Measurements from ENCODE around the gene SHB. TPM values are rescaled to one million over a fixed set of nuclear protein-coding genes. Genes with fewer than 3 reads are reported as not detected.

SHB gene
- total and polyA plus RNA-seq, 2 of the 13 experiments (the other 11 are each of a cell fraction or from before 2014, with no cell fraction given): 19.4 to 20.7 TPM

DNA sequence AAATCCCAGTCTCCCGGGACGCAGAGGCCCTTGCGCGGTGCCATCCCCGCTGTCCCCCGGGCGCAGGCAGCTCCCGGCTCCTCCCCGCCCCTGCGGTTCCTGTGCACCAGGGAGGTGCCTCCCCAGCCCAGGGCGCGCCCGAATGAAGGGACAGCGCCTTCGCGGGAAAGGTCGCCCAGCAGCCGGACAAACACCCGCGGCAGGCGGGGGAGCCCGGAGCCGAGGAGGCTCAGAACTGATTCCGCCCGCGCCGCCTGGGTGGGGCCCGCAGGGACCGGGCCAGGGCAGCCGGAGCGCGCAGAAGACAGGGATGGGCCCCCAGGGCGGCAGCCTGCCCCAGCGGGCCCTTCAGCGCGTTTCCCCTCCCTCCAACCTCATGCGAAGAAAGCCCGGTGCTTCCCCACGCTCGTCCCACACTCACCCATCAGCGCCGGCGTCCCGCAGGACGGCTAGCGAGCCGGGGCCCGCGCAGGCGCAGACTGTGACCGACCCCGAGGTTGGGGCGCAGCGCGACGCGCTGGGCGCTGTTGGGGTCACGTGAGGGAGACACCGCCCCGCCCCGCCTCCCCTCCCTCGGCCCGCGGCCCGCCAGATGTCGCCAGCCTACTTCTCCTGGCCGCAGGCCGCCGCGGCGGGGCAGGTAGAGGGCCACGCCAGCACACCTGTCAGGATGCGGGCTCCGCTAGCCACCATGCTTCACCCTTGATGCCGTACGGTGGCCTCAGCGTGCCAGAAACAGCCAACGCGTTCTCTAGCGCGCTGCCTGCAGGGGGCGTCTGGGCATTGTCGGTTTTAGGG is 165.2 kb downstream of the SHB start, which contains the start of gene SLC25A51 (continued):
- no peak for TF ChIP-seq ZNF740 (CRISPR knock-in tag; IDR thresholded peaks at IDR 0.05)
- peak; percentile 56 for TF ChIP-seq HCFC1 (IDR thresholded peaks at IDR 0.05; ENCODE audit: low read depth, low read length)
- no peak for TF ChIP-seq PAF1 (CRISPR knock-in tag; IDR thresholded peaks at IDR 0.05)
- no peak; the same call in 1 of the 2 replicates for TF ChIP-seq ETV6 (CRISPR knock-in tag; conservative IDR thresholded peaks at IDR 0.05)
- TF ChIP-seq, protein P1, sequence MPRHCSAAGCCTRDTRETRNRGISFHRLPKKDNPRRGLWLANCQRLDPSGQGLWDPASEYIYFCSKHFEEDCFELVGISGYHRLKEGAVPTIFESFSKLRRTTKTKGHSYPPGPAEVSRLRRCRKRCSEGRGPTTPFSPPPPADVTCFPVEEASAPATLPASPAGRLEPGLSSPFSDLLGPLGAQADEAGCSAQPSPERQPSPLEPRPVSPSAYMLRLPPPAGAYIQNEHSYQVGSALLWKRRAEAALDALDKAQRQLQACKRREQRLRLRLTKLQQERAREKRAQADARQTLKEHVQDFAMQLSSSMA (CRISPR knock-in tag; IDR thresholded peaks at IDR 0.05): peak; percentile 93; the same call in 1 of the 2 replicates
- TF ChIP-seq DDIT3 (CRISPR knock-in tag; IDR thresholded peaks at IDR 0.05): no peak
- 0 out of 2 replicates have a peak, but pooled peaks have one; percentile 60 for TF ChIP-seq ZNF468 (CRISPR knock-in tag; IDR thresholded peaks at IDR 0.05)
- no peak for TF ChIP-seq KLF9 (CRISPR knock-in tag; IDR thresholded peaks at IDR 0.05; ENCODE audit: low read depth)
- TF ChIP-seq MTF2 (CRISPR knock-in tag; IDR thresholded peaks at IDR 0.05; ENCODE audit: borderline replicate concordance): peak; percentile 98; the same call in 1 of the 2 replicates
- TF ChIP-seq FIP1L1 (IDR thresholded peaks at IDR 0.05; ENCODE audit: borderline replicate concordance, insufficient read depth, low read depth, low read length): 0 out of 2 replicates have a peak, but pooled peaks have one; percentile 89
- peak; percentile 84; the same call in 1 of the 2 replicates for TF ChIP-seq ZNF337 (CRISPR knock-in tag; IDR thresholded peaks at IDR 0.05; ENCODE audit: borderline replicate concordance, low read depth)
- no peak for TF ChIP-seq SATB2 (CRISPR knock-in tag; IDR thresholded peaks at IDR 0.05)
- TF ChIP-seq, protein P2, sequence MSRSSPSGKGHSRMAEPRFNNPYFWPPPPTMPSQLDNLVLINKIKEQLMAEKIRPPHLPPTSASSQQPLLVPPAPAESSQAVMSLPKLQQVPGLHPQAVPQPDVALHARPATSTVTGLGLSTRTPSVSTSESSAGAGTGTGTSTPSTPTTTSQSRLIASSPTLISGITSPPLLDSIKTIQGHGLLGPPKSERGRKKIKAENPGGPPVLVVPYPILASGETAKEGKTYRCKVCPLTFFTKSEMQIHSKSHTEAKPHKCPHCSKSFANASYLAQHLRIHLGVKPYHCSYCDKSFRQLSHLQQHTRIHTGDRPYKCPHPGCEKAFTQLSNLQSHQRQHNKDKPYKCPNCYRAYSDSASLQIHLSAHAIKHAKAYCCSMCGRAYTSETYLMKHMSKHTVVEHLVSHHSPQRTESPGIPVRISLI (CRISPR knock-in tag; IDR thresholded peaks at IDR 0.05; ENCODE audit: borderline replicate concordance): peak; percentile 36; the same call in 1 of the 2 replicates
- TF ChIP-seq MED13 (CRISPR knock-in tag; IDR thresholded peaks at IDR 0.05): peak; percentile 68
- TF ChIP-seq KDM4B (CRISPR knock-in tag; IDR thresholded peaks at IDR 0.05): peak; percentile 91
- TF ChIP-seq ARNT2 (CRISPR knock-in tag; IDR thresholded peaks at IDR 0.05; ENCODE audit: low read depth): peak; percentile 94
- TF ChIP-seq SCMH1 (CRISPR knock-in tag; IDR thresholded peaks at IDR 0.05; ENCODE audit: borderline replicate concordance): no peak
- peak; percentile 92 for TF ChIP-seq KAT8 (CRISPR knock-in tag; IDR thresholded peaks at IDR 0.05)
- TF ChIP-seq, protein P3, sequence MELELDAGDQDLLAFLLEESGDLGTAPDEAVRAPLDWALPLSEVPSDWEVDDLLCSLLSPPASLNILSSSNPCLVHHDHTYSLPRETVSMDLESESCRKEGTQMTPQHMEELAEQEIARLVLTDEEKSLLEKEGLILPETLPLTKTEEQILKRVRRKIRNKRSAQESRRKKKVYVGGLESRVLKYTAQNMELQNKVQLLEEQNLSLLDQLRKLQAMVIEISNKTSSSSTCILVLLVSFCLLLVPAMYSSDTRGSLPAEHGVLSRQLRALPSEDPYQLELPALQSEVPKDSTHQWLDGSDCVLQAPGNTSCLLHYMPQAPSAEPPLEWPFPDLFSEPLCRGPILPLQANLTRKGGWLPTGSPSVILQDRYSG (CRISPR knock-in tag; IDR thresholded peaks at IDR 0.05): no peak
- no peak; the same call in 1 of the 2 replicates for TF ChIP-seq EHMT2 (IDR thresholded peaks at IDR 0.05; ENCODE audit: borderline replicate concordance, low read depth, low read length)
- TF ChIP-seq EEA1 (CRISPR knock-in tag; IDR thresholded peaks at IDR 0.05; ENCODE audit: borderline replicate concordance): no peak
- peak; percentile 98 for TF ChIP-seq CCDC6 (CRISPR knock-in tag; IDR thresholded peaks at IDR 0.05)
- TF ChIP-seq, protein P4, sequence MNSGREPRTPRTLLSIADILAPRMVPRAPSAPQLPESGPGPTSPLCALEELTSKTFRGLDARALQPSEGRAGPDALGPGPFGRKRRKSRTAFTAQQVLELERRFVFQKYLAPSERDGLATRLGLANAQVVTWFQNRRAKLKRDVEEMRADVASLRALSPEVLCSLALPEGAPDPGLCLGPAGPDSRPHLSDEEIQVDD (CRISPR knock-in tag; IDR thresholded peaks at IDR 0.05; ENCODE audit: borderline replicate concordance): no peak
- peak; percentile 95 for TF ChIP-seq ZIK1 (CRISPR knock-in tag; IDR thresholded peaks at IDR 0.05; ENCODE audit: borderline replicate concordance, low read depth)
- TF ChIP-seq ZNF878 (CRISPR knock-in tag; IDR thresholded peaks at IDR 0.05): peak; percentile 88
- peak; percentile 93 for TF ChIP-seq TMF1 (CRISPR knock-in tag; IDR thresholded peaks at IDR 0.05; ENCODE audit: low read depth)
- peak; percentile 86; the same call in 1 of the 2 replicates for TF ChIP-seq POLR2AphosphoS2 (IDR thresholded peaks at IDR 0.05; ENCODE audit: low read depth, low read length)

Measured in HepG2 (cell line).